HepG2 (cell line): ENCODE measurements around the gene MEX3A. TPM values are rescaled to one million over a fixed set of nuclear protein-coding genes. Genes with fewer than 3 reads are reported as not detected.
A peak's percentile ranks its signal among the peaks of the same experiment; 100 is the strongest.

ENCODE experiments used
- DBP ChIP-seq: sonication (generic); formaldehyde crosslinking; IDR thresholded peaks from 2 replicates; pipeline ENCODE4 v1.4.0; 2020; ENCODE audit warnings: missing genetic modification reagents; ENCODE audit errors: not compliant biosample characterization
- ESRRA ChIP-seq: sonication (generic); formaldehyde crosslinking; IDR thresholded peaks from 2 replicates; pipeline ENCODE4 v1.5.1; 2020; ENCODE audit warnings: mild to moderate bottlenecking, low read depth, missing genetic modification reagents
- LBX2 ChIP-seq: sonication (generic); formaldehyde crosslinking; IDR thresholded peaks from 2 replicates; pipeline ENCODE4 v1.5.0; 2020; ENCODE audit warnings: missing genetic modification reagents, mild to moderate bottlenecking, borderline replicate concordance
- MAFK ChIP-seq, 2 experiments: IDR thresholded peaks in 1 of 2; conservative IDR thresholded peaks in 1 of 2; 2 replicates each; pipeline ENCODE4 v1.6.1; 2011; ENCODE audit warnings: improper control_type of control experiment in 2 of 2, low read length in 2 of 2
- RBFOX2 ChIP-seq: fragments of 200-400 bp; formaldehyde crosslinking; IDR thresholded peaks from 2 replicates; pipeline ENCODE4 v1.6.1; 2017; ENCODE audit warnings: low read depth, mild to moderate bottlenecking, low read length
- TBL1XR1 ChIP-seq: fragments of 150-350 bp; IDR thresholded peaks from 2 replicates; pipeline ENCODE4 v1.6.1; 2014; ENCODE audit warnings: borderline replicate concordance, low read length; ENCODE audit not compliant: partially characterized antibody
- TFE3 ChIP-seq: IDR thresholded peaks from 2 replicates; pipeline ENCODE4 v1.6.1; 2016
- ZFYVE20 ChIP-seq: sonication (generic); formaldehyde crosslinking; IDR thresholded peaks from 2 replicates; pipeline ENCODE4 v1.8.0; 2023; ENCODE audit warnings: low read depth, mild to moderate bottlenecking, moderate library complexity, missing genetic modification reagents, borderline replicate concordance
- ZNF205 ChIP-seq: IDR thresholded peaks from 2 replicates; pipeline ENCODE4 v1.6.1; 2018; ENCODE audit warnings: missing biosample characterization, missing genetic modification reagents
- ZNF264 ChIP-seq: sonication (generic); formaldehyde crosslinking; IDR thresholded peaks from 2 replicates; pipeline ENCODE4 v1.4.0; 2020; ENCODE audit warnings: missing genetic modification reagents
- ZNF331 ChIP-seq: sonication (generic); formaldehyde crosslinking; IDR thresholded peaks from 2 replicates; pipeline ENCODE4 v1.4.0; 2020; ENCODE audit warnings: missing genetic modification reagents
- ZNF605 ChIP-seq: sonication (generic); formaldehyde crosslinking; IDR thresholded peaks from 2 replicates; pipeline ENCODE4 v1.8.0; 2022; ENCODE audit warnings: mild to moderate bottlenecking, missing genetic modification reagents
- ZNF770 ChIP-seq: sonication (generic); formaldehyde crosslinking; IDR thresholded peaks from 2 replicates; pipeline ENCODE4 v1.5.0; 2020; ENCODE audit warnings: mild to moderate bottlenecking, missing genetic modification reagents
- polyA plus RNA-seq, 8 experiments: library from polyadenylated mRNA; depleted of rRNA in 3 of 8; stranded (reverse) in 7 of 8; unstranded in 1 of 8; fragments of >200 nt; fragmentation: Illumina TruSeq in 4 of 8; extraction: Trizol in 4 of 8; gene quantifications; 2 replicates each; pipeline versions ENCODE4 v1.2.1 to v1.2.3, GENCODE V29; 2011 to 2016; ENCODE audit warnings: low read depth in 4 of 8, missing spikeins in 1 of 8, mixed read lengths in 1 of 8; ENCODE audit not compliant: insufficient read depth in 1 of 8
- total RNA-seq, 5 experiments: library from RNA; depleted of rRNA; stranded (reverse); fragments of >200 nt; fragmentation: Illumina TruSeq; extraction: Trizol; gene quantifications; 2 replicates each; pipeline ENCODE4 v1.2.3, GENCODE V29; 2016; ENCODE audit warnings: low read depth in 1 of 5
- TF ChIP-seq, protein P1 (sequence below): sonication (generic); formaldehyde crosslinking; IDR thresholded peaks from 2 replicates; pipeline ENCODE4 v1.4.0; 2020; ENCODE audit warnings: missing genetic modification reagents, borderline replicate concordance

MEX3A gene
- total and polyA plus RNA-seq, 2 of the 13 experiments (the other 11 are each of a cell fraction or from before 2014, with no cell fraction given): 7.6 to 9.1 TPM

GRCh38 chr1:156082309-156083091, at the start of gene MEX3A (continued):
- TF ChIP-seq ZNF770 (CRISPR knock-in tag) (no peak), ESRRA (CRISPR knock-in tag) (0 out of 2 replicates have a peak, but pooled peaks have one; percentile 33), ZNF205 (CRISPR knock-in tag) (no peak), ZNF331 (no peak), MAFK (conservative IDR thresholded peaks at IDR 0.05 in 1 of 2, IDR thresholded peaks at IDR 0.05 in 1 of 2; ENCODE audit: low read length in 2 of 2) (no peak), RBFOX2 (peak; percentile 48), ZNF264 (CRISPR knock-in tag) (no peak), ZNF605 (CRISPR knock-in tag) (peak; percentile 55; the same call in 1 of the 2 replicates), LBX2 (CRISPR knock-in tag) (no peak), TBL1XR1 (no peak), TFE3 (CRISPR knock-in tag) (no peak; the same call in 1 of the 2 replicates), ZFYVE20 (CRISPR knock-in tag) (no peak), DBP (CRISPR knock-in tag) (no peak)
- TF ChIP-seq, protein P1, sequence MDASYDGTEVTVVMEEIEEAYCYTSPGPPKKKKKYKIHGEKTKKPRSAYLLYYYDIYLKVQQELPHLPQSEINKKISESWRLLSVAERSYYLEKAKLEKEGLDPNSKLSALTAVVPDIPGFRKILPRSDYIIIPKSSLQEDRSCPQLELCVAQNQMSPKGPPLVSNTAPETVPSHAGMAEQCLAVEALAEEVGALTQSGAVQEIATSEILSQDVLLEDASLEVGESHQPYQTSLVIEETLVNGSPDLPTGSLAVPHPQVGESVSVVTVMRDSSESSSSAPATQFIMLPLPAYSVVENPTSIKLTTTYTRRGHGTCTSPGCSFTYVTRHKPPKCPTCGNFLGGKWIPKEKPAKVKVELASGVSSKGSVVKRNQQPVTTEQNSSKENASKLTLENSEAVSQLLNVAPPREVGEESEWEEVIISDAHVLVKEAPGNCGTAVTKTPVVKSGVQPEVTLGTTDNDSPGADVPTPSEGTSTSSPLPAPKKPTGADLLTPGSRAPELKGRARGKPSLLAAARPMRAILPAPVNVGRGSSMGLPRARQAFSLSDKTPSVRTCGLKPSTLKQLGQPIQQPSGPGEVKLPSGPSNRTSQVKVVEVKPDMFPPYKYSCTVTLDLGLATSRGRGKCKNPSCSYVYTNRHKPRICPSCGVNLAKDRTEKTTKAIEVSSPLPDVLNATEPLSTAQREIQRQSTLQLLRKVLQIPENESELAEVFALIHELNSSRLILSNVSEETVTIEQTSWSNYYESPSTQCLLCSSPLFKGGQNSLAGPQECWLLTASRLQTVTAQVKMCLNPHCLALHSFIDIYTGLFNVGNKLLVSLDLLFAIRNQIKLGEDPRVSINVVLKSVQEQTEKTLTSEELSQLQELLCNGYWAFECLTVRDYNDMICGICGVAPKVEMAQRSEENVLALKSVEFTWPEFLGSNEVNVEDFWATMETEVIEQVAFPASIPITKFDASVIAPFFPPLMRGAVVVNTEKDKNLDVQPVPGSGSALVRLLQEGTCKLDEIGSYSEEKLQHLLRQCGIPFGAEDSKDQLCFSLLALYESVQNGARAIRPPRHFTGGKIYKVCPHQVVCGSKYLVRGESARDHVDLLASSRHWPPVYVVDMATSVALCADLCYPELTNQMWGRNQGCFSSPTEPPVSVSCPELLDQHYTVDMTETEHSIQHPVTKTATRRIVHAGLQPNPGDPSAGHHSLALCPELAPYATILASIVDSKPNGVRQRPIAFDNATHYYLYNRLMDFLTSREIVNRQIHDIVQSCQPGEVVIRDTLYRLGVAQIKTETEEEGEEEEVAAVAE: 0 out of 2 replicates have a peak, but pooled peaks have one; percentile 13
